ENCODE measurements around the gene CENPH. TPM values are rescaled to one million over a fixed set of nuclear protein-coding genes. Genes with fewer than 3 reads are reported as not detected.
A peak's percentile ranks its signal among the peaks of the same experiment; 100 is the strongest.

The CENPH gene
- total and polyA plus RNA-seq, 2 donors (not counting 3 experiments of a cell fraction or from before 2014, with no cell fraction given), result 6.5 to 16.4 TPM

DNA sequence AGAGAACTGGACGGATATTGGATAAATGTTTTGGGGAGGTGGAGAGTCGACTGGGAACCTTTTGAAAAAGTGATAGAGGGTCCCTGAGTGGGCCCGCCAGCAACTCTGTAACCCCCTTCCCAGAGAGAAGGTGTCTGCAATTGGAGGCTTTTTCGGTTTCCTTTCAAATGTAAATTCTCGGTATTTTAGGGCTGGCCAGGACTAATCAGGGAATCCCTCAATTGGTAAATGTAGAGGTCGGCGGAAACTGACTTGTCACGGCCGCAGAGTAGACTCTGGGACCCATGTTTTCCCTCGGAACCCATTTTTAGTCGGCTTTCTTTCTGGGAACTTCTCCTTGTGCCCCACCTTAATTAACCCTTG lies 21.9 kb upstream of the CENPH start:
- Histone ChIP-seq H3K27me3 (ENCODE audit: control insufficient read depth in 2 of 2, insufficient read depth in 2 of 2, low read length in 2 of 2) (no peaks in the 10 kb centered on the region), H3K4me2 (ENCODE audit: insufficient read depth, low read length) (peak overlapping the region; percentile 89), H3K36me3 (ENCODE audit: control insufficient read depth in 2 of 2, extremely low read depth in 1 of 2, insufficient read depth in 2 of 2, low read length in 2 of 2) (peaks cover 0 to 2% of the 10 kb centered on the region in 2 experiments), H3K79me2 (ENCODE audit: control insufficient read depth, insufficient read depth, low read length) (peaks cover 45% of the 10 kb centered on the region), H3K9ac (replicated peaks; ENCODE audit: extremely low read depth, insufficient read depth, low read length) (peak overlapping the region; percentile 82), H3K9me3 (replicated peaks; ENCODE audit: control insufficient read depth, insufficient read depth, low read length) (no peaks in the 10 kb centered on the region), H3K4me3 (replicated peaks in 1 of 3; ENCODE audit: insufficient read depth in 1 of 3, low read depth in 1 of 3, low read length in 3 of 3) (peak overlapping the region; percentile 87 to 97 (median 88)), H2AFZ (ENCODE audit: low read depth, low read length) (peak overlapping the region; percentile 87), H3K27ac (ENCODE audit: insufficient read depth, low read depth, low read length) (peak overlapping the region; percentile 42), H3K4me1 (ENCODE audit: control insufficient read depth, extremely low read depth, insufficient read depth, low read length) (peaks cover 16% of the 10 kb centered on the region), H3K9me1 (replicated peaks; ENCODE audit: control insufficient read depth, extremely low read depth, insufficient read depth, low read length) (no peaks in the 10 kb centered on the region), H4K20me1 (replicated peaks; ENCODE audit: control insufficient read depth, extremely low read depth, insufficient read depth, low read length) (no peaks in the 10 kb centered on the region)
- intact Hi-C loops (cut with micrococcal nuclease) (loop anchor here (1.0 to 10.0 kb wide), 5 partner anchors 22 to 247 kb away; partner anchors contain the start of genes AK6, CCDC125, CDK7 and CENPH), dilution Hi-C loops (cut with MboI; ENCODE audit: extremely low pct_ligation_motif_present, low sequenced_read_pairs) (no loop called here)
- no peak for FAIRE-seq
- POLR2A ChIA-PET, result no interaction called here
- CTCF ChIA-PET, result interaction anchor here (3.7 kb wide), 1 partner anchor 167 kb away, joined by 14 read pairs; no protein-coding TSS in a partner anchor
- no peak for TF ChIP-seq POLR2A (IDR thresholded peaks at IDR 0.05; ENCODE audit: low read depth, low read length)
- no TSS peak for BruUV-seq (replicated peaks)
- peak; percentile 17 for DNase-seq (ENCODE audit: low read depth, low spot score)

- H3K4me3 ChIP-seq (replicated peaks in 1 of 3; ENCODE audit: insufficient read depth in 1 of 3, low read depth in 1 of 3, low read length in 3 of 3), result peak overlapping the region; percentile 87 to 97 (median 88)
- peak overlapping the region; percentile 89 for H3K4me2 ChIP-seq (ENCODE audit: insufficient read depth, low read length)
- no peaks in the 10 kb centered on the region for H4K20me1 ChIP-seq (replicated peaks; ENCODE audit: control insufficient read depth, extremely low read depth, insufficient read depth, low read length)
- peak; percentile 19 for DNase-seq (ENCODE audit: low read depth, low spot score)
- H3K9me3 ChIP-seq (replicated peaks; ENCODE audit: control insufficient read depth, insufficient read depth, low read length), result no peaks in the 10 kb centered on the region
- H3K79me2 ChIP-seq (ENCODE audit: control insufficient read depth, insufficient read depth, low read length), result peaks cover 47% of the 10 kb centered on the region
- intact Hi-C loops (cut with micrococcal nuclease), result loop anchor here (1.0 to 10.0 kb wide), 5 partner anchors 21 to 247 kb away; partner anchors contain the start of genes AK6, CCDC125, CDK7 and CENPH
- FAIRE-seq, result peak; percentile 24
- dilution Hi-C loops (cut with MboI; ENCODE audit: extremely low pct_ligation_motif_present, low sequenced_read_pairs), result no loop called here
- peak overlapping the region; percentile 87 for H2AFZ ChIP-seq (ENCODE audit: low read depth, low read length)
- peak overlapping the region; percentile 82 for H3K9ac ChIP-seq (replicated peaks; ENCODE audit: extremely low read depth, insufficient read depth, low read length)
- H3K27me3 ChIP-seq (ENCODE audit: control insufficient read depth in 2 of 2, insufficient read depth in 2 of 2, low read length in 2 of 2), result no peaks in the 10 kb centered on the region
- peak overlapping the region; percentile 42 for H3K27ac ChIP-seq (ENCODE audit: insufficient read depth, low read depth, low read length)
- TSS peak; percentile 29 for BruUV-seq (replicated peaks)
- TF ChIP-seq FOS (IDR thresholded peaks at IDR 0.05; ENCODE audit: borderline replicate concordance, insufficient read depth, low read length), result no peak
- no peak for TF ChIP-seq EZH2 (IDR thresholded peaks at IDR 0.05; ENCODE audit: borderline replicate concordance, low read depth, low read length, severe bottlenecking)
- no peak for TF ChIP-seq MYC (IDR thresholded peaks at IDR 0.05; ENCODE audit: low read depth, low read length)
- TF ChIP-seq JUN (IDR thresholded peaks at IDR 0.05; ENCODE audit: borderline replicate concordance, insufficient read depth, insufficient read length, low read depth), result no peak
- no peak for TF ChIP-seq GATA2 (IDR thresholded peaks at IDR 0.05; ENCODE audit: insufficient read depth, insufficient read length, low read depth, low read length)
- no peak for TF ChIP-seq CTCF (IDR thresholded peaks at IDR 0.05; ENCODE audit: extremely low read depth in 1 of 2, insufficient read depth in 1 of 2, low read depth in 1 of 2, low read length in 2 of 2)
- TF ChIP-seq POLR2AphosphoS5 (IDR thresholded peaks at IDR 0.05; ENCODE audit: insufficient read depth, low read depth, low read length), result no peak
- TF ChIP-seq MAX (IDR thresholded peaks at IDR 0.05; ENCODE audit: insufficient read depth, insufficient read length), result no peak
- no peak for TF ChIP-seq POLR2A (IDR thresholded peaks at IDR 0.05; ENCODE audit: low read depth, low read length)
- POLR2A ChIA-PET, result no interaction called here
- H3K9me1 ChIP-seq (replicated peaks; ENCODE audit: control insufficient read depth, extremely low read depth, insufficient read depth, low read length), result no peaks in the 10 kb centered on the region
- peaks cover 0 to 3% of the 10 kb centered on the region in 2 experiments for H3K36me3 ChIP-seq (ENCODE audit: control insufficient read depth in 2 of 2, extremely low read depth in 1 of 2, insufficient read depth in 2 of 2, low read length in 2 of 2)
- peaks cover 16% of the 10 kb centered on the region for H3K4me1 ChIP-seq (ENCODE audit: control insufficient read depth, extremely low read depth, insufficient read depth, low read length)
- CTCF ChIA-PET, result interaction anchor here (3.7 kb wide), 1 partner anchor 167 kb away, joined by 14 read pairs; no protein-coding TSS in a partner anchor
These were observed 21.5 kb upstream of the CENPH start for GRCh38 chr5:69167929-69168328.

Measured in endothelial cell of umbilical vein (primary cell).